Mammary microvascular endothelial cell (primary cell): Measurements from ENCODE around the gene WDR48. TPM values are rescaled to one million over a fixed set of nuclear protein-coding genes. Genes with fewer than 3 reads are reported as not detected.

Experiments
- total RNA-seq: library from RNA; depleted of rRNA; stranded (reverse); fragments of >200 nt; gene quantifications from 2 replicates; pipeline ENCODE4 v1.2.3, GENCODE V29; 2015

The WDR48 gene
- total RNA-seq: 18.1 and 21.2 TPM in 2 replicates

DNA sequence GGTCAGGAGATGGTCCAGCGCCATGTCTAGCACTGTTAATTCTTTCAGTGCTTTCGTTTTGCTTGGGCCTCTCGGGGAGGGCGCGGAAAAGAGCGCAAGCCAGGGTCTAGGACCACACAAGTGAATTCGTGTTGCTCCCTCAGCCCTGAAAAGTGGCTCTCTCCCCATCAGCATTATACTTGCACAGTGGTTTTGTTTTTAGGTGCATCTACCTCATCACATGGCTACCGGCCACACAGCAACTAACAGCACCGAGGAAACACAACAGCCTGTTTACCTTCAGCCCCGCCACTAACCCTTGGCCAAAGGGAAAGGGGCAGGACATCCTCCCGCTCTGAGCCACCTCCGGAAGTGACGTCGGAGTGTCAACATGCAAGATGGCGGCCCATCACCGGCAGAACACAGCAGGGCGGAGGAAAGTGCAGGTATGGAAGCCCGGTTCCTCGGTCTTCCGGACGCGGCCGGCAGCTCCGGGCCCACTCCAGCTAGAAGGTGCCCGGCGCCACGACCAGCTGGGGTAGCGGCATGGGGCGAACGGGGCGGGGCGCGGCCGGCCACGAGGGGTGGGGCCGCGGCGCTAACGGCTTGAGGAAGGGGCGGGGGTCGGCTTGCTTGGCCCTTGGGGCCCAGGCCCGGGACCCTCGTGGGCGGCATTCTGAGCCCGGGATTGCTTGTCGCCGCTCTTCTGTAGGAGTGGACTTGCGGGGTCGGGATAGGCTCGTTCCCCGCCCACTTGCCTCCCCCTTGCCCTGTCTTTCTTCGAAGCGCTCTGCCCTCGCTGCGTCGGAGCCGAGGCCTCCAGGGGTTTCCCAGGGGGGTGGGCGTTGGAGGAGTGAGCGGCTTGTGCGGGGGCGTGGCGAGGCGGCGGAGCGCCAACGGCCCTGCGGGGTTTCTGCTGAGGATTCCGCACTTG, at the start of gene WDR48, which contains the start of gene SCN11A:
WDR48 (plus strand) TSS at position 368 of the 913 bp plus-strand sequence; CDS start at position 378, 10 bp downstream.
SCN11A (minus strand) TSS at position 296 of the 913 bp plus-strand sequence. CDS start 101,582 bp downstream, outside the sequence.

DNA sequence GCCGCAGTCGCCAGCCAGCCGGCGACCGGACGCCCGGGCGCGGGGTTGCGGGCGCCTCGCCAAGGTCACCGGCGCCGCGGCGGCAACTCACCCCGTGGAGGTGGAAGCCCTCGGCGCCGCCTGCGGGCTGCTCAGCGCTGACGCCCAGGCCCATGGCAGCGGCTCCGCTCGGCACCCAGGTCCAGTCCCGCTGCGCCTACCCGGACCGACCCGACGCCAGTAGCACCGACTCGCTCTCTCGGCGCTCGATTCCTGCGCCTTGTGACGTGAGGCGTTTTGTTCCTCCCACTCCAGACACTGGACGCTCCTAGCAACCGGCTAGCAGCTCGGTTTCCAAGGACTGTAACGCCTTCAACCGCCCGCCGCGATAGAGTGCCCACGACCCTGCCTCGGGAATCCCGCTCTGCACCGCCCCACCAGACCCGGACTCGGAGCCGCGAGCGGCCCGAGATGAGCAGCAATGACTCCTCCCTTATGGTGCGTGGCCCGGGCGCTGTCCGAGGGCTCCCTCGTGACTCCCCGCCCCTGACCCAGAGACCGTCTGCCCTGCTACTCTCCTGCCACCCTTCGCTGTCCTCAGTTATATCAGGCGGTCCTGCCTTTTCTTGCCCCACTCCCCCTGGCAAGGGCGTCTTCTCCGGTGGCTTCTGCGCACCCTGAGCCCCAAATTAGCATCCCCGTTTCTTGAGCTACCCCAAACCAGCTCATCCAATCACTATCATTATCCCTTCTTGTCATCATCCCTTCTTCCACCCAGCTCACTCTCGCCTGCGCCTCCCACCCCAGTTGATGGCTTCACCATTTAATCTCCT, 55.8 kb downstream of the WDR48 start, which contains the start of the genes GORASP1 and TTC21A:
GORASP1 (minus strand) TSS at position 240 of the 812 bp plus-strand sequence; CDS start at position 154, 86 bp downstream.
TTC21A (plus strand) TSS at position 293 of the 812 bp plus-strand sequence; CDS start at position 451, 158 bp downstream.

Other genes with a start within 250 kb of the WDR48 start
- gene SCN10A, start 235.8 kb upstream of the WDR48 start, total RNA-seq: 0.07 and 0.10 TPM in 2 replicates
- not detected in 2 replicates for gene SCN11A, start 72 bp upstream of the WDR48 start, total RNA-seq
- 48.4 and 71.4 TPM in 2 replicates for gene GORASP1, start 55.6 kb downstream of the WDR48 start, total RNA-seq
- 2.2 and 2.4 TPM in 2 replicates for gene TTC21A, start 55.7 kb downstream of the WDR48 start, total RNA-seq
- gene CSRNP1, start 101.6 kb downstream of the WDR48 start, total RNA-seq: 16.4 and 18.1 TPM in 2 replicates
- gene XIRP1, start 140.6 kb downstream of the WDR48 start, total RNA-seq: not detected in 2 replicates
- gene CX3CR1, start 228.0 kb downstream of the WDR48 start, total RNA-seq: not detected in 2 replicates